ENCODE data around the gene DOK6. TPM values are rescaled to one million over a fixed set of nuclear protein-coding genes. Genes with fewer than 3 reads are reported as not detected.

The DOK6 gene
- total RNA-seq, 1 experiment from 2014 or later: 4.1 TPM

DNA sequence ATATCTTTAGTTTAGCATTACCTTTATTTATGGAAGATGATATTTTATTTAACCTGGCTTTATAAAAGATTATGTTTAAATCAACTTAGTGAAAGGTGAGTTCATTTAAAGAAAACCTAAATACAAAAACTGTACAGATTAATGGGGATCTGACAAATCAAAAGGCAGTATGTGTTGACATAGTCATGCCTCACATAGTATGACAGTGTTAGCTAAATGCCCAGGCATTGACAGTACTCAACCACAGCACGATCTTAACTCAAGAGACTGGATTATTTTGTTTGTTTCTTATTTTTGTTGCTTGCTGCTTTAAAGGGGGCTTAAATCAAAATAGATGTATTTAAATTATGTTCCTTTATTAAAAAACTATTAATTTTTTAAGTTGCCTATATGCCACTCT lies 7.8 kb downstream of the DOK6 start:
- TF ChIP-seq, protein P1, sequence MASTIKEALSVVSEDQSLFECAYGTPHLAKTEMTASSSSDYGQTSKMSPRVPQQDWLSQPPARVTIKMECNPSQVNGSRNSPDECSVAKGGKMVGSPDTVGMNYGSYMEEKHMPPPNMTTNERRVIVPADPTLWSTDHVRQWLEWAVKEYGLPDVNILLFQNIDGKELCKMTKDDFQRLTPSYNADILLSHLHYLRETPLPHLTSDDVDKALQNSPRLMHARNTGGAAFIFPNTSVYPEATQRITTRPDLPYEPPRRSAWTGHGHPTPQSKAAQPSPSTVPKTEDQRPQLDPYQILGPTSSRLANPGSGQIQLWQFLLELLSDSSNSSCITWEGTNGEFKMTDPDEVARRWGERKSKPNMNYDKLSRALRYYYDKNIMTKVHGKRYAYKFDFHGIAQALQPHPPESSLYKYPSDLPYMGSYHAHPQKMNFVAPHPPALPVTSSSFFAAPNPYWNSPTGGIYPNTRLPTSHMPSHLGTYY (CRISPR knock-in tag; IDR thresholded peaks at IDR 0.05): no peak
- TF ChIP-seq, protein P2, sequence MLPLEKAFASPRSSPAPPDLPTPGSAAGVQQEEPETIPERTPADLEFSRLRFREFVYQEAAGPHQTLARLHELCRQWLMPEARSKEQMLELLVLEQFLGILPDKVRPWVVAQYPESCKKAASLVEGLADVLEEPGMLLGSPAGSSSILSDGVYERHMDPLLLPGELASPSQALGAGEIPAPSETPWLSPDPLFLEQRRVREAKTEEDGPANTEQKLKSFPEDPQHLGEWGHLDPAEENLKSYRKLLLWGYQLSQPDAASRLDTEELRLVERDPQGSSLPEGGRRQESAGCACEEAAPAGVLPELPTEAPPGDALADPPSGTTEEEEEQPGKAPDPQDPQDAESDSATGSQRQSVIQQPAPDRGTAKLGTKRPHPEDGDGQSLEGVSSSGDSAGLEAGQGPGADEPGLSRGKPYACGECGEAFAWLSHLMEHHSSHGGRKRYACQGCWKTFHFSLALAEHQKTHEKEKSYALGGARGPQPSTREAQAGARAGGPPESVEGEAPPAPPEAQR (CRISPR knock-in tag; IDR thresholded peaks at IDR 0.05): no peak
- TF ChIP-seq MYBL2 (CRISPR knock-in tag; IDR thresholded peaks at IDR 0.05): no peak
- TF ChIP-seq, protein P3, sequence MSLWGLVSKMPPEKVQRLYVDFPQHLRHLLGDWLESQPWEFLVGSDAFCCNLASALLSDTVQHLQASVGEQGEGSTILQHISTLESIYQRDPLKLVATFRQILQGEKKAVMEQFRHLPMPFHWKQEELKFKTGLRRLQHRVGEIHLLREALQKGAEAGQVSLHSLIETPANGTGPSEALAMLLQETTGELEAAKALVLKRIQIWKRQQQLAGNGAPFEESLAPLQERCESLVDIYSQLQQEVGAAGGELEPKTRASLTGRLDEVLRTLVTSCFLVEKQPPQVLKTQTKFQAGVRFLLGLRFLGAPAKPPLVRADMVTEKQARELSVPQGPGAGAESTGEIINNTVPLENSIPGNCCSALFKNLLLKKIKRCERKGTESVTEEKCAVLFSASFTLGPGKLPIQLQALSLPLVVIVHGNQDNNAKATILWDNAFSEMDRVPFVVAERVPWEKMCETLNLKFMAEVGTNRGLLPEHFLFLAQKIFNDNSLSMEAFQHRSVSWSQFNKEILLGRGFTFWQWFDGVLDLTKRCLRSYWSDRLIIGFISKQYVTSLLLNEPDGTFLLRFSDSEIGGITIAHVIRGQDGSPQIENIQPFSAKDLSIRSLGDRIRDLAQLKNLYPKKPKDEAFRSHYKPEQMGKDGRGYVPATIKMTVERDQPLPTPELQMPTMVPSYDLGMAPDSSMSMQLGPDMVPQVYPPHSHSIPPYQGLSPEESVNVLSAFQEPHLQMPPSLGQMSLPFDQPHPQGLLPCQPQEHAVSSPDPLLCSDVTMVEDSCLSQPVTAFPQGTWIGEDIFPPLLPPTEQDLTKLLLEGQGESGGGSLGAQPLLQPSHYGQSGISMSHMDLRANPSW (CRISPR knock-in tag; conservative IDR thresholded peaks at IDR 0.05; ENCODE audit: low read depth): no peak
- TF ChIP-seq, protein P4, sequence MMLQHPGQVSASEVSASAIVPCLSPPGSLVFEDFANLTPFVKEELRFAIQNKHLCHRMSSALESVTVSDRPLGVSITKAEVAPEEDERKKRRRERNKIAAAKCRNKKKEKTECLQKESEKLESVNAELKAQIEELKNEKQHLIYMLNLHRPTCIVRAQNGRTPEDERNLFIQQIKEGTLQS (CRISPR knock-in tag; conservative IDR thresholded peaks at IDR 0.05): no peak
- TF ChIP-seq, protein P5, sequence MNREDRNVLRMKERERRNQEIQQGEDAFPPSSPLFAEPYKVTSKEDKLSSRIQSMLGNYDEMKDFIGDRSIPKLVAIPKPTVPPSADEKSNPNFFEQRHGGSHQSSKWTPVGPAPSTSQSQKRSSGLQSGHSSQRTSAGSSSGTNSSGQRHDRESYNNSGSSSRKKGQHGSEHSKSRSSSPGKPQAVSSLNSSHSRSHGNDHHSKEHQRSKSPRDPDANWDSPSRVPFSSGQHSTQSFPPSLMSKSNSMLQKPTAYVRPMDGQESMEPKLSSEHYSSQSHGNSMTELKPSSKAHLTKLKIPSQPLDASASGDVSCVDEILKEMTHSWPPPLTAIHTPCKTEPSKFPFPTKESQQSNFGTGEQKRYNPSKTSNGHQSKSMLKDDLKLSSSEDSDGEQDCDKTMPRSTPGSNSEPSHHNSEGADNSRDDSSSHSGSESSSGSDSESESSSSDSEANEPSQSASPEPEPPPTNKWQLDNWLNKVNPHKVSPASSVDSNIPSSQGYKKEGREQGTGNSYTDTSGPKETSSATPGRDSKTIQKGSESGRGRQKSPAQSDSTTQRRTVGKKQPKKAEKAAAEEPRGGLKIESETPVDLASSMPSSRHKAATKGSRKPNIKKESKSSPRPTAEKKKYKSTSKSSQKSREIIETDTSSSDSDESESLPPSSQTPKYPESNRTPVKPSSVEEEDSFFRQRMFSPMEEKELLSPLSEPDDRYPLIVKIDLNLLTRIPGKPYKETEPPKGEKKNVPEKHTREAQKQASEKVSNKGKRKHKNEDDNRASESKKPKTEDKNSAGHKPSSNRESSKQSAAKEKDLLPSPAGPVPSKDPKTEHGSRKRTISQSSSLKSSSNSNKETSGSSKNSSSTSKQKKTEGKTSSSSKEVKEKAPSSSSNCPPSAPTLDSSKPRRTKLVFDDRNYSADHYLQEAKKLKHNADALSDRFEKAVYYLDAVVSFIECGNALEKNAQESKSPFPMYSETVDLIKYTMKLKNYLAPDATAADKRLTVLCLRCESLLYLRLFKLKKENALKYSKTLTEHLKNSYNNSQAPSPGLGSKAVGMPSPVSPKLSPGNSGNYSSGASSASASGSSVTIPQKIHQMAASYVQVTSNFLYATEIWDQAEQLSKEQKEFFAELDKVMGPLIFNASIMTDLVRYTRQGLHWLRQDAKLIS (CRISPR knock-in tag; IDR thresholded peaks at IDR 0.05; ENCODE audit: borderline replicate concordance): no peak
- TF ChIP-seq CREM (CRISPR knock-in tag; IDR thresholded peaks at IDR 0.05): no peak
- TF ChIP-seq, protein P6, sequence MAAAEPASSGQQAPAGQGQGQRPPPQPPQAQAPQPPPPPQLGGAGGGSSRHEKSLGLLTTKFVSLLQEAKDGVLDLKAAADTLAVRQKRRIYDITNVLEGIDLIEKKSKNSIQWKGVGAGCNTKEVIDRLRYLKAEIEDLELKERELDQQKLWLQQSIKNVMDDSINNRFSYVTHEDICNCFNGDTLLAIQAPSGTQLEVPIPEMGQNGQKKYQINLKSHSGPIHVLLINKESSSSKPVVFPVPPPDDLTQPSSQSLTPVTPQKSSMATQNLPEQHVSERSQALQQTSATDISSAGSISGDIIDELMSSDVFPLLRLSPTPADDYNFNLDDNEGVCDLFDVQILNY (CRISPR knock-in tag; IDR thresholded peaks at IDR 0.05): no peak
- no peak for TF ChIP-seq TCF7 (CRISPR knock-in tag; IDR thresholded peaks at IDR 0.05; ENCODE audit: low read depth)
- TF ChIP-seq, protein P7, sequence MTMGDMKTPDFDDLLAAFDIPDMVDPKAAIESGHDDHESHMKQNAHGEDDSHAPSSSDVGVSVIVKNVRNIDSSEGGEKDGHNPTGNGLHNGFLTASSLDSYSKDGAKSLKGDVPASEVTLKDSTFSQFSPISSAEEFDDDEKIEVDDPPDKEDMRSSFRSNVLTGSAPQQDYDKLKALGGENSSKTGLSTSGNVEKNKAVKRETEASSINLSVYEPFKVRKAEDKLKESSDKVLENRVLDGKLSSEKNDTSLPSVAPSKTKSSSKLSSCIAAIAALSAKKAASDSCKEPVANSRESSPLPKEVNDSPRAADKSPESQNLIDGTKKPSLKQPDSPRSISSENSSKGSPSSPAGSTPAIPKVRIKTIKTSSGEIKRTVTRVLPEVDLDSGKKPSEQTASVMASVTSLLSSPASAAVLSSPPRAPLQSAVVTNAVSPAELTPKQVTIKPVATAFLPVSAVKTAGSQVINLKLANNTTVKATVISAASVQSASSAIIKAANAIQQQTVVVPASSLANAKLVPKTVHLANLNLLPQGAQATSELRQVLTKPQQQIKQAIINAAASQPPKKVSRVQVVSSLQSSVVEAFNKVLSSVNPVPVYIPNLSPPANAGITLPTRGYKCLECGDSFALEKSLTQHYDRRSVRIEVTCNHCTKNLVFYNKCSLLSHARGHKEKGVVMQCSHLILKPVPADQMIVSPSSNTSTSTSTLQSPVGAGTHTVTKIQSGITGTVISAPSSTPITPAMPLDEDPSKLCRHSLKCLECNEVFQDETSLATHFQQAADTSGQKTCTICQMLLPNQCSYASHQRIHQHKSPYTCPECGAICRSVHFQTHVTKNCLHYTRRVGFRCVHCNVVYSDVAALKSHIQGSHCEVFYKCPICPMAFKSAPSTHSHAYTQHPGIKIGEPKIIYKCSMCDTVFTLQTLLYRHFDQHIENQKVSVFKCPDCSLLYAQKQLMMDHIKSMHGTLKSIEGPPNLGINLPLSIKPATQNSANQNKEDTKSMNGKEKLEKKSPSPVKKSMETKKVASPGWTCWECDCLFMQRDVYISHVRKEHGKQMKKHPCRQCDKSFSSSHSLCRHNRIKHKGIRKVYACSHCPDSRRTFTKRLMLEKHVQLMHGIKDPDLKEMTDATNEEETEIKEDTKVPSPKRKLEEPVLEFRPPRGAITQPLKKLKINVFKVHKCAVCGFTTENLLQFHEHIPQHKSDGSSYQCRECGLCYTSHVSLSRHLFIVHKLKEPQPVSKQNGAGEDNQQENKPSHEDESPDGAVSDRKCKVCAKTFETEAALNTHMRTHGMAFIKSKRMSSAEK (CRISPR knock-in tag; IDR thresholded peaks at IDR 0.05; ENCODE audit: borderline replicate concordance): no peak
- TF ChIP-seq ZNF263 (CRISPR knock-in tag; IDR thresholded peaks at IDR 0.05; ENCODE audit: low read depth): no peak
- TF ChIP-seq, protein P8, sequence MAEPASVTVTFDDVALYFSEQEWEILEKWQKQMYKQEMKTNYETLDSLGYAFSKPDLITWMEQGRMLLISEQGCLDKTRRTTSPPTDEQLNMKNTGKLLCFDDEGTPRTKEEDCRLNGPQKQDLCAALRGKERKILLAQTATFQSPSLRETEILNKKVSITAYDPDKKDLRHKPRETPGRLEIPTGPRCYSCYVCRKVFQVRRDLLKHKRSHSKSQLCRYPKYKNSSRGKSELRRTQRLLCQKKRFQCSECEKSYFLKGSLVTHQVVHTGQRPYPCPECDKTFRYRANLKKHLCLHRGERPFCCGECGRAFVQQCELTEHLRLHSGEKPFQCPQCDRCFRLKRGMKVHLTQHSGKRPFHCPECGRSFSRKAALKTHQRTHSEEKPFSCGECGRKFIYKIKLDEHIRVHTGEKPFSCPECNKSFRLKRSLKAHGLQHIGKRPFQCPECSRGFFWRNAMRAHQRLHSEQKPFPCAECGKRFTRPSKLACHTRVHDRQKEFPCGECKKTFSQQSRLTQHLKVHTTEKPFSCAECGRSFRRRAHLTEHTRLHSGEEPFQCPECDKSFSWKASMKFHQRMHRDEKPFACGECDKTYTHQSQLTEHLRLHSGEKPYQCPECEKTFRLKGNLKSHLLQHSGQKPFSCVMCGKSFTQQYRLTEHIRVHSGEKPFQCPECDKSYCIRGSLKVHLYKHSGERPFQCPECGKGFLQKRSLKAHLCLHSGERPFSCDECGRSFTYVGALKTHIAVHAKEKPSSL (CRISPR knock-in tag; conservative IDR thresholded peaks at IDR 0.05): no peak
- TF ChIP-seq ZBTB21 (CRISPR knock-in tag; IDR thresholded peaks at IDR 0.05; ENCODE audit: borderline replicate concordance): no peak
- no peak for TF ChIP-seq ZNF138 (CRISPR knock-in tag; conservative IDR thresholded peaks at IDR 0.05)
- no peak for TF ChIP-seq NFE2L1 (CRISPR knock-in tag; IDR thresholded peaks at IDR 0.05)
- Mint-ChIP-seq H3K9me3 (no peaks in the 10 kb centered on the region), H3K27me3 (ENCODE audit: low read depth) (peaks cover 16% of the 10 kb centered on the region), H3K4me1 (peaks cover 3% of the 10 kb centered on the region; the same call in 1 of the 2 replicates), H3K36me3 (no peaks in the 10 kb centered on the region), H3K27ac (no peak overlapping the region), H3K4me3 (no peak overlapping the region)
- ChIA-PET CTCF (no interaction called here), POLR2A (no interaction called here)
- DNase-seq (ENCODE audit: low spot score) (no peak), ATAC-seq (no peak)

All from WTC11 (cell line).